ENCODE data around the gene DBX2.

GRCh38 chr12:45051572-45052125 is 750 bp upstream of the DBX2 start:
- TF ChIP-seq EZH2 (IDR thresholded peaks at IDR 0.05; ENCODE audit: borderline replicate concordance, low read length) (no peak), CTCF (conservative IDR thresholded peaks at IDR 0.05 in 1 of 2, IDR thresholded peaks at IDR 0.05 in 1 of 2; ENCODE audit: extremely low read depth in 1 of 2, insufficient read depth in 1 of 2, low read depth in 1 of 2, low read length in 2 of 2) (no peak)
